Measurements from ENCODE around the gene DAG1.
"Not testable (repeated sequence)": the region's sequence is repeated elsewhere in the genome, so short reads cannot be mapped to it uniquely, and the experiment has no call there.

DAG1 gene

GRCh38 chr3:49470714-49471420 lies 800 bp downstream of the DAG1 start:
- DNase-seq (ENCODE audit: low read depth): no peak

- DNase-seq (ENCODE audit: low read depth): no peak
Measured at GRCh38 chr3:49471856-49472495, 1.9 kb downstream of the DAG1 start.

GRCh38 chr3:49476563-49476962 lies 6.5 kb downstream of the DAG1 start:
- DNase-seq (ENCODE audit: low read depth): no peak

GRCh38 chr3:49482766-49483165 lies 12.7 kb downstream of the DAG1 start:
- no peak for DNase-seq (ENCODE audit: low read depth)

- no peak for DNase-seq (ENCODE audit: low read depth)
Measured at GRCh38 chr3:49484471-49484870, 14.4 kb downstream of the DAG1 start.

GRCh38 chr3:49489247-49489646 lies 19.2 kb downstream of the DAG1 start:
- no peak for DNase-seq (ENCODE audit: low read depth)

GRCh38 chr3:49492969-49493368 lies 22.9 kb downstream of the DAG1 start:
- DNase-seq (ENCODE audit: low read depth): no peak

- no peak for DNase-seq (ENCODE audit: low read depth)
Measured at GRCh38 chr3:49493901-49494300, 23.8 kb downstream of the DAG1 start.

- DNase-seq (ENCODE audit: low read depth): no peak
Measured at GRCh38 chr3:49495023-49495422, 25.0 kb downstream of the DAG1 start.

- not testable (repeated sequence) for DNase-seq (ENCODE audit: low read depth)
Measured at GRCh38 chr3:49496845-49497244, 26.8 kb downstream of the DAG1 start.

GRCh38 chr3:49497606-49498005 lies 27.5 kb downstream of the DAG1 start:
- no peak for DNase-seq (ENCODE audit: low read depth)

- DNase-seq (ENCODE audit: low read depth): no peak
Measured at GRCh38 chr3:49498239-49498638, 28.2 kb downstream of the DAG1 start.

- DNase-seq (ENCODE audit: low read depth): no peak
Measured at GRCh38 chr3:49498648-49499047, 28.6 kb downstream of the DAG1 start.

GRCh38 chr3:49500205-49500731 lies 30.2 kb downstream of the DAG1 start:
- no peak for DNase-seq (ENCODE audit: low read depth)

- DNase-seq (ENCODE audit: low read depth): peak; percentile 92
Measured at GRCh38 chr3:49500732-49501609, 30.9 kb downstream of the DAG1 start.

GRCh38 chr3:49501842-49502241 lies 31.8 kb downstream of the DAG1 start:
- DNase-seq (ENCODE audit: low read depth): no peak

- no peak for DNase-seq (ENCODE audit: low read depth)
Measured at GRCh38 chr3:49506906-49507305, 36.8 kb downstream of the DAG1 start.

- no peak for DNase-seq (ENCODE audit: low read depth)
Measured at GRCh38 chr3:49509028-49509561, 39.0 kb downstream of the DAG1 start.

GRCh38 chr3:49511639-49512038 lies 41.6 kb downstream of the DAG1 start:
- no peak for DNase-seq (ENCODE audit: low read depth)

- no peak for DNase-seq (ENCODE audit: low read depth)
Measured at GRCh38 chr3:49512781-49513355, 42.8 kb downstream of the DAG1 start.

- DNase-seq (ENCODE audit: low read depth): no peak
Measured at GRCh38 chr3:49513494-49514124, 43.5 kb downstream of the DAG1 start.

GRCh38 chr3:49518016-49518415 lies 47.9 kb downstream of the DAG1 start:
- no peak for DNase-seq (ENCODE audit: low read depth)

All from GM04504 (cell line).